ENCODE measurements around the gene INPP5F. TPM values are rescaled to one million over a fixed set of nuclear protein-coding genes. Genes with fewer than 3 reads are reported as not detected.

The INPP5F gene
- total and polyA plus RNA-seq, 2 of the 13 experiments (the other 11 are each of a cell fraction or from before 2014, with no cell fraction given) = 12.5 to 15.7 TPM

GRCh38 chr10:119858063-119858462 lies 132.2 kb downstream of the INPP5F start:
- in situ Hi-C loops (cut with HindIII; ENCODE audit: extremely low pct_ligation_motif_present, low pct_unique_long_range_greater_than_20kb) = loop anchor here (5.0 kb wide), 1 partner anchor 171 kb away; no protein-coding TSS in a partner anchor

More at GRCh38 chr10:119858063-119858462, 132.2 kb downstream of the INPP5F start:
- intact Hi-C loops (cut with micrococcal nuclease; ENCODE audit: unreplicated experiment) = loop anchor here (2.0 kb wide), 1 partner anchor 241 kb away; no protein-coding TSS in a partner anchor
- 50% methylated on average over 1 of the region's 1 CpG for WGBS (ENCODE audit: low lambda C conversion rate)
- FAIRE-seq = no peak
- BruUV-seq (replicated peaks) = no TSS peak
- ChIA-PET POLR2A (interaction anchor here (1.3 kb wide), 1 partner anchor 171 kb away, joined by 4 read pairs; no protein-coding TSS in a partner anchor), CTCF (ENCODE audit: low intra/inter-chr PET ratio, low total read pairs) (interaction anchor here (2.0 to 2.6 kb wide), 2 partner anchors 171 to 249 kb away, joined by 5 to 18 read pairs; no protein-coding TSS in a partner anchor)
- Histone ChIP-seq H3K9me3 (ENCODE audit: low read length) (no peaks in the 10 kb centered on the region), H3K9ac (ENCODE audit: insufficient read depth, low read depth, low read length) (no peak overlapping the region), H3K79me2 (ENCODE audit: insufficient read depth, low read length) (peaks cover 52% of the 10 kb centered on the region), H3K27me3 (ENCODE audit: control insufficient read depth in 1 of 2, insufficient read depth in 2 of 2, low read length in 2 of 2) (no peaks in the 10 kb centered on the region), H3K27ac (ENCODE audit: extremely low read length, insufficient read depth, low read length) (no peak overlapping the region), H2AFZ (ENCODE audit: low read length) (no peak overlapping the region), H4K20me1 (ENCODE audit: insufficient read depth, low read length) (peaks cover 20% of the 10 kb centered on the region), H3K4me2 (ENCODE audit: low read depth, low read length) (no peak overlapping the region), H3K36me3 (replicated peaks in 1 of 2; ENCODE audit: control insufficient read depth in 1 of 2, insufficient read depth in 2 of 2, low read length in 2 of 2) (peaks cover 8 to 43% of the 10 kb centered on the region in 2 experiments), H3K4me1 (ENCODE audit: insufficient read depth, low read length) (peaks cover 24% of the 10 kb centered on the region), H3K4me3 (replicated peaks in 1 of 3; ENCODE audit: insufficient read depth in 1 of 3, low read depth in 2 of 3, low read length in 3 of 3) (no peak overlapping the region)
- DNase-seq (ENCODE audit: low spot score) = no peak
- ATAC-seq = no peak; the same call in 2 of the 3 replicates
- no peak for TF ChIP-seq ETS1 (CRISPR knock-in tag; IDR thresholded peaks at IDR 0.05)
- no peak for TF ChIP-seq SNAPC5 (CRISPR knock-in tag; IDR thresholded peaks at IDR 0.05; ENCODE audit: borderline replicate concordance)
- TF ChIP-seq ZFY (CRISPR knock-in tag; IDR thresholded peaks at IDR 0.05) = no peak
- TF ChIP-seq ARID3A (IDR thresholded peaks at IDR 0.05; ENCODE audit: low read depth, low read length) = no peak
- no peak for TF ChIP-seq ZFP36 (IDR thresholded peaks at IDR 0.05; ENCODE audit: borderline replicate concordance, low read depth, low read length, partially characterized antibody)
- TF ChIP-seq MBD4 (IDR thresholded peaks at IDR 0.05; ENCODE audit: borderline replicate concordance, low read length) = no peak
- TF ChIP-seq CEBPG (CRISPR knock-in tag; IDR thresholded peaks at IDR 0.05) = peak; percentile 26; the same call in 1 of the 2 replicates
- TF ChIP-seq CEBPB (IDR thresholded peaks at IDR 0.05; ENCODE audit: borderline replicate concordance, low read depth, low read length) = peak; percentile 26; the same call in 1 of the 2 replicates
- TF ChIP-seq ZNF574 (CRISPR knock-in tag; IDR thresholded peaks at IDR 0.05) = no peak
- TF ChIP-seq ZNF274 (CRISPR knock-in tag; IDR thresholded peaks at IDR 0.05) = no peak
- no peak for TF ChIP-seq TBP (CRISPR knock-in tag; IDR thresholded peaks at IDR 0.05)
- no peak for TF ChIP-seq ZNF839 (CRISPR knock-in tag; IDR thresholded peaks at IDR 0.05; ENCODE audit: borderline replicate concordance)
- no peak for TF ChIP-seq KAT2B (IDR thresholded peaks at IDR 0.05; ENCODE audit: borderline replicate concordance, low read depth, low read length)
- TF ChIP-seq HNF4G (IDR thresholded peaks at IDR 0.05; ENCODE audit: borderline replicate concordance, low read depth, low read length) = no peak
- TF ChIP-seq HNF4G (CRISPR knock-in tag; IDR thresholded peaks at IDR 0.05; ENCODE audit: borderline replicate concordance, low read depth) = no peak
- no peak for TF ChIP-seq ZNF224 (CRISPR knock-in tag; IDR thresholded peaks at IDR 0.05)
